Amniotic stem cell (primary cell): ENCODE results near the gene ZNF214.
A peak's percentile ranks its signal among the peaks of the same experiment; 100 is the strongest.

Source experiments
- DNase-seq: peaks from one replicate; lab custom pipeline; 2025; lab: John Stamatoyannopoulos, UW

ZNF214 gene

DNA sequence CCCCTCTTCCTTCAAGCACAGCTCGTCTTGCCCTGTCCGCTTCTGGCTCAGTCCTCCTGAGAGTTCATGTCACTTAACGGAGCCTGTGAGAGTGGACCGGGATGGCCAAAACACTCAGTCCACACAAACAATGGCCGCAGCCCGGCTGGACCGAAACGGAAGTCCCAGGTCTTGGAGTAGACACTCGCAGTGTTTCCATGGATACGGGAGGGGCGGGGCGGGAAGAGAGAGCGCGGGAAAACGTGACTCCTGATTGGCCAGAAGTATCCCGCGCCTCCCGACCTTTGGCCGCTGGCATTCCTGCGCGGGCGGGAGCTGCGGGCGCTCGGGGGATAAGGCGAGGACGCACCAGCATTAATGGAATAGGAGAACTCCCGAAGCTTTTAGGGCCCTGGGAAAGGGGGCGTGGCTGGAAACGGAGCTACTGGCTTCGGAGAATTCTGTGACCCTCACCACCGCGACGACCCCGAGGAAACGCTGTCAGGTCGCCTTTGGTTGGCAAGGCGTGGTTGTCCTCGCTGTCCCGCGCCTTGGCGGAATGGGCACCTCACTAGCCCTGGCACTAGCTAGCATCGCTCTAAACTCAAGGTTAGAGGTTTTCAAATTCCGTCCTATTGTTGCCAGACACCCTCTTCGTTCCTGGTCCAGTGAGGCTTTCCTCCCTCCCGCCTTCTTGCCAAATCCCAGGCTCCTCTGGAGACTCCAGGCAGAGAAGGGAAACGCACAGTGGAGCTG, at the start of gene ZNF214, which contains the start of gene NLRP14:
ZNF214 (minus strand) TSS at position 164 of the 735 bp plus-strand sequence. CDS start 17,511 bp downstream, outside the sequence.
NLRP14 (plus strand) TSS at position 297 of the 735 bp plus-strand sequence. CDS start 18,108 bp downstream, outside the sequence.
- peak; percentile 88 for DNase-seq

DNA sequence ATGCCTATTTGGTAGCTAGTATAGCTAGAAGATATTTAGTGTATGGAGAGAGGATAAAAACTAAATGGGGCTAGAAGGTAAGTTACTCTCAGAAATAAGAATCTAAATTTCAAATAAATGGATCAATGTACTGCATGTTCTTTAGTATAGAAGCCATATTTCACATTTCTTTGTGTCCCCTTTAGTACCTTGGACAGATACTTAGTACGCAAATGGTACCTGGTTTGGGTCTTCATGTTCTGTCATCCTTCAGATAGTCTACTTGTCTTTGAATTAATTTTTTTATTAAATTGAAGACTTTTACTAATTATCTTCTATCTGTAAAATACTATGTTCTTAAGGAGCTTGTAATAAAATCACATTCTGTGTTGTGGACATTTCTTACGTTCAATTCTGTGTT, 42.4 kb upstream of the ZNF214 start:
- no peak for DNase-seq

DNA sequence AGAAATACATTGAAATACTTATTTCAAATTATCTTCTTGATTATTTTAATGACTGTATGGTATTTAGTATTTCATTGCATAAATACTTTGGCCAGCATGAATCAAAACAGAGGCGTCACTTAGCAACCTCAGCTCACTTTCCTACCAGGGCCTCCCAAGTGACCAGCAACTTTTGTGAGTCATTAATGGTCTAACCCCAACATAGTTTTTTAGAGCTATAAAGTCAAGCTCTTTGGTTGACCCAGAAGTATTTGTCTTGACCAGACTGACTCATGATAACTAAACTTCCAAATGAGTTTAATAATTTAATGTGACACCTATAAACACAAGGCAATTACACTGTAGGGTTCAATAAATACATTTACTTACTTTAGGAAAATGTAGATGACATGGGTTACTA, 40.7 kb upstream of the ZNF214 start:
- no peak for DNase-seq

DNA sequence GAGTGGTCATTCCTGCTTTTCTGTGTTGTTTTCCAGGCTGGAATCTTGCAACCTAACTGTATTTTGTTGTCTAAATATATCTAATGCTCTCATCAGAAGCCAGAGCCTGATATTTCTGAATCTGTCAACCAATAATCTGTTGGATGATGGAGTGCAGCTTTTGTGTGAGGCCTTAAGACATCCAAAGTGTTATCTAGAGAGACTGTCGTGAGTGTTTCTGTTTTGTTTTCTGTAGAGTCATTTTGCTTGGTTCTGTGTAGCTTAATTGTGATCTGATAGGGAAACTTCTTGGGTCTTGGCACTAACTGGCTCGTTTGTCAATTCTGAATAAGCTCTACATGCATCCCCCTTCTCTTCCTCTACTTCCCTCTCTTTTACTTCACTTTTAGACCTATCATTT, 37.5 kb upstream of the ZNF214 start:
- DNase-seq = no peak

DNA sequence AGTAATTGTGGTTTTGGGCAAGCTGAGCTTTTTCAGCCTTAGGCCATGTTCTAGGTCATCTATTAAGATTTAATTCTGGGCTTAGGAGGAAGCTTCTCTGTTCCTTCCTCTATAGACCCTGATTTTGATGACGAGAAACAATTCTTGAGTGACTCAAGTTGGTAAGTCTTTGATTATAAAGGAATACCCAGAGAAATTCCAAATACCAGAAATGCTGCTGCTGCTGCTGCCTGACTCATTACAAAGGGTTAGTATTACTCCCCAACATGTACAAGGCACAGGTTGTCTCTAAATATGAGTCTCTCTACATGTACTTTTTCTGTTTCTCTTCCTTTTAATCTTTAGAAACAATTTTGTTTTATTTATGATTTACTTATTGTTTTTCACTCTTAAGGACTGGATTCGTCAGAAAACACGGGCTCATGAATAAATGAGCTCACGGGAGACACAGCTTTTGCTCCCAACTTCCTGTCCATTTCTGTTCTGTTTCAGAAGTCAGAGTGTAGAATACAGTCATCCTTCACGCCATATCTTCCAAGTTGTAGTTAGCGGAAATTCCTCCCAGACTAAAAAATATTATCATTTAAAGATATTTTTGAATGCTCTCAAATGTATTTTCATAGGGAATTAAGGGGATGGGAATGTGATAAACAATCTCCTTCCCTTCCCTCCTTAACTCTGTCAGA, 36.8 kb upstream of the ZNF214 start:
- DNase-seq = no peak

DNA sequence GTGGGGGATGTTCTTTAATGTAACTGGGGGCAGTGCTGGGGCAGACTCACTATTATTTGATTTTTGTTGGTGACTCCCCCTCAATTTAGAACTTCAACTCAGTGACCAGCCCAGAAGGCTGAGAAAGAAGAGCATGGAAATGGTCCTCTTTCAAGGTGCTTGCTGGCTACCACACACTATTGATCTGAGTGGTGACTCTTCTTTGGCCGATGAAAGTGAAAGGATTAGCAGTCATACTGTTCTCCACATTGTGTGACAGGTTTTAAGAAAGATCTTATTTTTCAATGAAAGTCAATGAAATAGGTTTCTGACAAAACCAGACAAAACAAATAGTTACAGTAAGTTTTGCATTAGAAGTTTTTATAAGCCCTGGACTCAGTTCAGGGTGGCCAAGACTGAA, 30.0 kb upstream of the ZNF214 start:
- DNase-seq = no peak

DNA sequence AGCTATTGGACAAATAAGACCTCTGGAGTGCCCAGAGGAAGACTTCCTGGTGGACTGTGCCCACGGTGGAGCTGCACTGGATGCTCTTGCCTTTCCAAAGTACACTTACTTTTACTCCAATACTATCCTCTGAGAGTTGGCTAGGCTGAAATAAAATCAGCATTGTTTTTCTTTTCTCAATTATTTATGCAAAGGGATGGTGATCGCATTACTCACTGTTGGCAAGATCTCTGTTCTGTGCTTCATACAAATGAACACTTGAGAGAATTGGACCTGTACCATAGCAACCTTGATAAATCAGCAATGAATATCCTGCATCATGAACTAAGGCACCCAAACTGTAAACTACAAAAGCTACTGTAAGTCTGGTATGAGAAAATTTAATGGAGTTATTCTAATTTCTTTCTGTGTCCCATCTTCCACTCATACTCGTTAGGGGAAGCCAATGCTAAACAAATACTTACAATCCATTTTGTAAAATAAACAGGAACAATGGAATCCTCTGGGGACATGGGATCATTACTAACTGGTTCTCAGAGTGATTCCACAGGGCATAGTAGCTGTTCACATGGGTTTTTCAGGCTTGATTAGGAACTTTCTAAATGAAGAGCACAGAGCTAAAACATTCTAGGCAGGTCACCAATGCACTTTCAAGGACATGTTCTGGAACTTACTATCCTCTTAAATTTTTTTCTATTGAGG, 26.5 kb upstream of the ZNF214 start:
- DNase-seq = no peak

DNA sequence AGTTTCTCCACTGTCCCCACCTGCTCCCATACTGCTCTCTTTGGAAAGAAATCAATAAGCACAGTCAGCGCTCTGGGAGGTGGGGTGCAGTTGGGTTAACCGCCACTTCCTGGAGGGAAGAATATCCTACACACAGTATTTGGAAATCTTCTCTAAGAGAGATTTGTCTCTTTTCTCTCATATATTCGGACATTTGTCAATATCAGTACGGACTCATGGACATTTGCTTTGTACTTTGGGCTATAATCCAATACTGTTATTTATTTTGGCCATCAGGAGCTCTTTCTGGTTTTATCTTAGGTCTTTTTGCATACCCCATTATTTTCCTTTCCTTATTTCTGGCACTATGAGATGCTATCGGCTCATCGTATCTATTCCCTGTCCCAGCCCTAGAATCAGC, 13.9 kb upstream of the ZNF214 start:
- no peak for DNase-seq

DNA sequence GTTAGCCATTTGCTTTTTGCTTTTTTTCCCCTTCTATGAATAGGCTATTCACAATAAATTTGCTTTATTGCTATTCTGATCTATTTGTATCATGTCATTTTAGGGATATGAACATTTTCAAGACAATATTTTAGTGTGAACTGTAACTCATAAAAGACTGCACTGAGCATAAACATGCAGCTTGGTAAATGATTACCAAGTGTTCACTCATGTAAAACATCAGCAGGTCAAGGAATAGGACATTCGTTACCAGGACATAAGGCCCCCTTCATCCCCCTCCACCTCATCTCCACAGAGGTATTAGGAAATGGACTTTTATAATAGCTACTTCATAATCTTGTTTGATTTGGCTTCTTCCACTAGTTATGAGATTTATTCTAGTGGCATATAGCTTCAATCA, 12.5 kb upstream of the ZNF214 start:
- no peak for DNase-seq

DNA sequence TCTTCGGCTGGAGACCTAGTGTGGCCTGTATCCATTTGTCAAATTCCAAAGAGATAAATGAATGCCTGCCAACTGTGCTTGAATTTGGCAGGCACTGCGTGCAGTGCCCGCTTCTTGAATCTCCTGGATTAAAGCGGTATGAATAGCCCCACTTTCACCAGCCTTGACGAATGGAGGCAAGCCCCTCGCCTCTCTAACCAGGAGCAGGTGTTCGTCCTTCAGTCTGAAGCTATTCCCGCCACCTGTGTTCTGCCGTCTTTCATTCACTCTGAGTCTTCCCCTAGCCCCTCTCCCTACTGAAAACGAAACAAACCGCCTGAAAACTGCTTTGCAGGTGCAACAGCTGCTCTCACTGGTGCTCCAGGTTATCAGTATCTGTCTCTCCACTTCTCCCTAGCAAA, 11.3 kb upstream of the ZNF214 start:
- no peak for DNase-seq

DNA sequence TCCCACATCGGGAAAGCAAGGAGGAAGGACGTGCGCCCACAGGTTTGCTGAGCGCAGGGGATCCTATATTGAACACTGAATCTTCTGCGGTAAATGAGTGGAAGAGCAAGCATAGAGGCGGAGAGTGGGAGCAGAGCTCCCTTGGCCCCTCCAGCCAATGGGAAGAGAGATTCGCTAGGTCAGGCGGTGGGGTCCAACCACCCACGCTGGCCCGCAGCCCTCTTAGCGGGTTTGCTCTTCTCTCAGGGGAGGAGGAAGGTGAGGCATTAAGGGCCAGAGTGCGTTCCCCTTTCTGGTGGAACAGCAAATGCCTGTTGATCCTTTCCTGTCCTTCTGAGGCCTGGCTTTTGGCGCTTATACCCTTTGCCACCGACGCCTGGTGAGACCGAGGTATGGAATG, 10.7 kb upstream of the ZNF214 start:
- DNase-seq = no peak

DNA sequence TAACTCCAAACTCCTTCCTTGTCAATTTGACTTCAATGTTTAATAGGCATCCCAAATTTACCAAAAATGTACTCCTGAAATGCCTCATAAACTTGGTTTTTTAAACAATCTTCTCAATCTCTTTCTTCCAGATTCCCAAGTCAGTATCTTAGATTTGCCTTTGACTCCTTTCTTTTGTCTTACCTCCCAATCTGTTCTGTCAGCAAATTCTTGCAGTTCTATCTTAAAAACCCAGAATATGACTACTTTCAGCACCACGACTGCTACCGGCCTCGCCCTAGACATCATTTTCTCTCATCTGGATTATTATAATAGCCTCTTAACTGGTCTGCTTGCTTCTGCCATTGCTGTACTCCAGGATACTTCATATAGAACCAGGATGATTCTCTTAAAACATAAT, 8.0 kb upstream of the ZNF214 start:
- no peak for DNase-seq

DNA sequence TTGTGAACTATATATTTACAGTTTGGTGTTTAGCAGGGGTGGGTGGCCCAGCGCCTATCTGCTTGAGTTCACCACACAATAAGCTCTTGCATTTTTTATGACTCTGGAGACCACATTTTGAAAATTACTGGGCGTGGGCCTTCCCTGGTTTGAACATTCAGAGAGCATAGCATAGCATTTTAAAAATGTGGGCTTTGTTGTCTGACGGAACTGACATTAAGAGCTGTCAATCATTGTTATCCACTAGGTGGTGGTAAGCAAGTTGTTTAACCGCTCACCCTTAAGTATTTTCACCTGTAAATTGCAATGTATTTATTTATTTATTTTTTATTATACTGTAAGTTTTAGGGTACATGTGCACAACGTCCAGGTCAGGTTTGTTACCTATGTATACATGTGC, 1.2 kb upstream of the ZNF214 start:
- no peak for DNase-seq

DNA sequence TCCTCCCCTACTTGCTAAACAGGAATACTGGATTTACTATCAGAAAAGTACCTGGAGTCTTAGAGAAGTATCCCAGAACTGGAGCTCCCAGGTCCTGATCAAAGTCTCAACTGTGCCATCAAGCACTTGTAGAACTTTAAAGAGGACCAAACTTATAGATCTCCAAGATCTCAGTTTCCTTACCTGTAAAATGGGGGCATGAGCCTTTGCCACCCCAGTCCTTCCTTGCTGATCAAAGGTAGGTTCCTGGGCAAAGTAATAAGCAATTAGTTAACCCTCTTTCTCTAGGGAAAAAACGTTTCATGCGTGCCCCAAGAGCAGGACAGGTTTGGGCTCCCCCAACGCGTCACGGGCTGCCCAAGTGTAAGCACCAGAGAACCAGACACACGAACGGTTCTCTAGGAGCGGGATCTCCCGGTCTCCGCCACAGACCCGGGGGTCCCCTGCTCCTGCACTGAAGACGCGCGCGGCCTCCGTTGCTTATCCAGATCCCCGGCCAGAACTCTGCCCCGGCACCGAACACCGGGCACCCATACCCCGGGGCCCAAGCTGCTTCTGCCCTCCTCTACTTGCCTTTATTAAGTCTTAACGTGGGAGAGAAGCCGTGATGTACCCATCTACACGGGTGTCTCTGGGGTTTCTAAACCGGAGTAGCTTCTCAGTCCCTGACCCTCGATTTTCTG, 505 bp downstream of the ZNF214 start:
- no peak for DNase-seq

DNA sequence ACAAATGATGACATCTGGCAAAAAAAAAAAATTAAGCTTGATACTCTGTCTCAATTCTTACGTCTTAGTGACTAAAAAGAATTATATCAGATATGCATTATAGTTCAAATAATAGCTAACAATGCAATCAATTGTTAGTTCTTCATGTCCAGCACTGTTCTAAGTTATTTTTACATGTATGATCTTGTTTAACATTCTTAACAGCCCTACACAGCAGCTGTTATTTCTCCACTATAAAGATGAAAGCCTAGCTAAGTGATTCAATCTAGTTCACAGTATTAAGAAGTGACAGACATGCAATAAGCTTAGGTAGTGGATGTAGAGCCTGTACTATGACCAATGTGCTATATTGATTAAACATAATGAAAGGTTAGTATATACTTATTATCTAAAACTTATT, 4.1 kb downstream of the ZNF214 start:
- DNase-seq = no peak

DNA sequence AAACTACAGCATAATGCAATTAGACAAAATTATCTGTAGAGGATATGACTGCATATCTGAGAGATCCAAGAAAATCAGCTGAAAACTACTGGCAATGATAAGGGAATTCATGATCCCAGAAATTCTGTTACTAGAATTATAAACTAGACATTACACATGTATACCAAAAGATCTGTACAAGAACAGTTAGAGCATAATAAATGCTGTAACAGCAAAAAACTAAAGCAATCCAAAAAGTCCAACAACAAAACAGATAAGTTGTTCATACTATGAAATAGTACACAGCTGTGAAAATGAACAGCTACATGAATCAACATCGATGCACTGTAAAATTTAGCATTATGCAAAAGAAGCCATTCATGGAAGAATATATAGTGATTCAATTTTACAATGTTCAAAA, 6.0 kb downstream of the ZNF214 start:
- DNase-seq = no peak

DNA sequence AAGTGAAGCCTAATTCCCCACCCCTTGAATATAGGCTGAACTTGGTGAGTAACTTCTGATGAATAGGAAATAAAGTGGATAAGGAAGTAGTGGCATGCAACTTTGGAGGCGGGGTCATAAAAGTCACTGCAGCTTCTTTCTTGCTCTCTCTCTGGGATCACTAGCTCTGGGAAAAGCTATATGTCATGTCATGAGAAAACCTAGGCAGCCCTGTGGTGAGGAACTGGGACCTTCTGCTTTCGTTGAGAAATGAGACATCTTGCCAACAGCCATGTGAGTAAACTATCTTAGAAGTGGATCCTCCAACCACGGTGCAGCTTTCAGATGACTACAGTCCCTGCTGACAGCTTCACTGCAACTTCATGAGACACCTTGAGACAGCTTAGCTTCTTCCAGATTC, 15.7 kb downstream of the ZNF214 start:
- no peak for DNase-seq

DNA sequence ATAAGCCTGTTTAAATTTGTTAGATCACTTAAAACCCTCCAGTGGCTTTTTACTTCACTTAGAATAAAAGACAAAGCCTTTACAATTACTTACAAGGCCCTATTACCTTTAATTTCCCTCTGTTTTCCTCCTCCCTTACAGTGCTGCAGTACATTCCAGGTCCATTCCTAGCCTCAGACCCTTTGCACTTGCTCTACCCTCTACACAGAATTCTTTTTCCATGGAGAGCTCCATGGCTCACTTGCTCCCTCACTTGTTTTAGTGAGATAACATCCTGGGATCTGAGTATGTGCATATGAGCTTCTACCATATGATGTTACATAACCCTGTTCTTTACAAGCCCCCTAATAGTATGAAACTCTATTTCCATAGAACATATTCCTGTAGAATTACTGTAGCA, 24.4 kb downstream of the ZNF214 start:
- DNase-seq = no peak

DNA sequence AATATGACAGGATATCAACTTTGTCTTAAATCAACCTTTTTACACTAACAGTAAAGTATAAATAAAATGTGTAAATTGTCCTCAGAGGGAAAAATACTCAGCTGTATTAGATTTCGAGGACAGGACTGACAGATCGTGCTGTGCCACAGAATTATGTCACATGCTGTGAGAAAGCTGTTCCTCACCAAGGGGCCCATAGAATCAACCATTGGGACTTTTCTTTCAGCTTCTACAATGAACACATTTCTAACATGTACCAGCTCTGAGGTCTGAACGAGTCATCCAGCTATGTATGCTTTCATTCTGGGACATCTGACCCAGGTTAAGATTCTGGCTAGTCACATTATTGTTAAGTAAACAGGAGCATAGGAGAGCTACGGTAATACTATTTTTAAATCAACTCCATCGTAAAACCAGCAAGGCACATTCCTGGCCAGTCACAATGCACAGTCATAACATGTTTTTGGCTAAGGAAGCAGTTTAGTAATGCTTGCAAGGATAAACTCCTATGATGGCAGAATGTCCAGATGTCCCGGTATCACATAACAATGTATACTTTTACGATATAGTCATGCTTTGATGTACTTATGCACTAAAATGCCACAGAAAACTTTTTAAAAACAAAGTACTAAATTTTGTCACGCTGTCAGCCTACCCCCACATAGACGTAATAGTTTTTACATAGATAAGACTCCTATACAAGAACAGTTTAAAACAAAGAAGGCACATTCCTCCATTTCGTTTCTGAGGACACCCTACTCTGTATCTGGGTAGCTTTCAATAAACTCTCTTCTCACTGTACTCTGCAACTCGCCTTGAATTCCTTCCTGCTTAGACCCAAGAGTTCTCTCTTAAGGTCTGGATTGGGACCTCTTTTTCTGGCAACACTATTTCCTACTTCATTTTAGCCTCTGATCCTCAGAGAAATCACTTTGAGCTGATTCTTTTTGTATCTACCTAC, 27.4 kb downstream of the ZNF214 start:
- DNase-seq = no peak

DNA sequence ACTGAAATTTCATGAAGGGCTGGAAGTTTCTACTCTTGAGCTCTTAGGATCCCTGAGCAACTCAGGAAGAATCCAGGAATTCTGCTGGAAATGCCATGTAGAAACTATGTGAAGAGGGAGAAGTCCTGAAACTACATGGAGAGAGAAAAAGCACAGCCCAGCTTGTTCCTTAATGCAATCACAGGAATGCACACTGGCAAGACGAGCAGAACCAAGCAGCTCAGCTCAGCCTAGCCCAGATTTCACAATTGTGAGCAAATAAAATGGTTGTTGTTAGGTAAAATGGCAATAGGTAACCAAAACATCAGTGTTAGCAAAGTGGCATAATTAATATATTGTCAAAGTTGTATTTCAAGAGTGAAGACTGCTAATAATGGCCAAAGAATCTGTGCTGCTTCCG, 28.1 kb downstream of the ZNF214 start:
- DNase-seq = no peak

DNA sequence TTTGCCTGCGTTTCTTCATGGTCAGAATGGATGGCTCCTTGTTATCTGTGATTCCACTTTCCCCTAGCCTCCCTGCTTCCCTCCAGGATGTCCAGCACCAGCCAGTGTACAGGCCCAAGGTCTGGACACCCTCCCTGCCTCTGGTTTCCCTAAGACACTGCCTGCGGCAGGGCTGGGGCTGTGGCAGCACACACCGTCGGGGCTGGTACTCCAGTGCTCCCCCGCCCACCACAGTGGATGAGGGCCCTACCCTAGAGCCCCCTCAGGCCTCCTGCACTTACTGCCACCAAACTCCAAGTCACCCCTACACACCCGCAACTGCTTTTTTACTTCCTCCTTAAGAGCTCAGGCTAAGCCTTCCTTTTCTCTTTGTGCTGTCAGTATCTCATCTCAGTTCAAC, 28.9 kb downstream of the ZNF214 start:
- DNase-seq = no peak
